Astrocyte (in vitro differentiated cells and primary cell): ENCODE measurements around the gene LEP. TPM values are rescaled to one million over a fixed set of nuclear protein-coding genes. Genes with fewer than 3 reads are reported as not detected.
A peak's percentile ranks its signal among the peaks of the same experiment; 100 is the strongest.

Experiments used
- DNase-seq: peaks from one replicate; pipeline ENCODE4 v3.0.0-alpha.2; 2010; ENCODE audit warnings: low read depth
- FAIRE-seq: peaks from 2 replicates; lab custom pipeline; 2011; peaks lifted over from hg19 to GRCh38; lab: Jason Lieb, UNC
- H2AFZ ChIP-seq: 2 replicates; pipeline ENCODE4 v1.6.0; 2012; ENCODE audit warnings: low read depth, low read length, inconsistent platforms
- H3K27ac ChIP-seq: 2 replicates; pipeline ENCODE4 v1.5.1; 2011; ENCODE audit warnings: low read depth, low read length, inconsistent platforms
- H3K27me3 ChIP-seq: 2 replicates; pipeline ENCODE4 v1.6.0; 2011; ENCODE audit warnings: low read length, inconsistent platforms; ENCODE audit not compliant: insufficient read depth
- H3K36me3 ChIP-seq: 2 replicates; pipeline ENCODE4 v1.5.1; 2011; ENCODE audit warnings: low read length, inconsistent platforms; ENCODE audit not compliant: insufficient read depth
- H3K4me1 ChIP-seq: 2 replicates; pipeline ENCODE4 v1.5.1; 2011; ENCODE audit warnings: low read length, inconsistent platforms; ENCODE audit not compliant: insufficient read depth
- H3K4me2 ChIP-seq: 2 replicates; pipeline ENCODE4 v1.6.0; 2012; ENCODE audit warnings: low read length, inconsistent platforms
- H3K4me3 ChIP-seq: 2 replicates; pipeline ENCODE4 v1.5.1; 2011; ENCODE audit warnings: low read depth, mild to moderate bottlenecking, low read length, inconsistent platforms; ENCODE audit not compliant: insufficient read depth
- H3K79me2 ChIP-seq: 2 replicates; pipeline ENCODE4 v1.6.0; 2012; ENCODE audit warnings: mild to moderate bottlenecking, low read length, inconsistent platforms; ENCODE audit not compliant: insufficient read depth
- H3K9ac ChIP-seq: 2 replicates; pipeline ENCODE4 v1.6.0; 2012; ENCODE audit warnings: mild to moderate bottlenecking, low read length, inconsistent platforms
- H3K9me3 ChIP-seq: 2 replicates; pipeline ENCODE4 v1.5.1; 2012; ENCODE audit warnings: low read depth, mild to moderate bottlenecking, low read length, inconsistent platforms; ENCODE audit not compliant: insufficient read depth
- H4K20me1 ChIP-seq: 2 replicates; pipeline ENCODE4 v1.6.0; 2012; ENCODE audit warnings: low read length, inconsistent platforms; ENCODE audit not compliant: insufficient read depth
- H3K27ac Mint-ChIP-seq: one replicate; pipeline ENCODE4 v1.8.0; 2021; ENCODE audit warnings: mild to moderate bottlenecking, mixed read lengths; ENCODE audit not compliant: unreplicated experiment
- H3K27me3 Mint-ChIP-seq: one replicate; pipeline ENCODE4 v1.8.0; 2021; ENCODE audit warnings: low read depth, mixed read lengths; ENCODE audit not compliant: unreplicated experiment
- H3K36me3 Mint-ChIP-seq: one replicate; pipeline ENCODE4 v1.8.0; 2021; ENCODE audit warnings: low read depth, mixed read lengths; ENCODE audit not compliant: unreplicated experiment
- H3K4me1 Mint-ChIP-seq: one replicate; pipeline ENCODE4 v1.8.0; 2021; ENCODE audit warnings: low read depth, mixed read lengths; ENCODE audit not compliant: unreplicated experiment
- H3K4me3 Mint-ChIP-seq: one replicate; pipeline ENCODE4 v1.8.0; 2021; ENCODE audit warnings: mild to moderate bottlenecking, moderate library complexity, mixed read lengths; ENCODE audit not compliant: unreplicated experiment
- H3K9me3 Mint-ChIP-seq: one replicate; pipeline ENCODE4 v1.8.0; 2021; ENCODE audit warnings: mild to moderate bottlenecking, mixed read lengths; ENCODE audit not compliant: unreplicated experiment
- EZH2 ChIP-seq: IDR thresholded peaks from 2 replicates; pipeline ENCODE4 v1.6.1; 2012; ENCODE audit warnings: mild to moderate bottlenecking, low read length, inconsistent platforms; ENCODE audit not compliant: insufficient read depth
- total RNA-seq: library from RNA; stranded (reverse); gene quantifications from 2 replicates; pipeline ENCODE4 v1.2.1, GENCODE V29; 2021
- TF ChIP-seq, protein P1 (sequence below): IDR thresholded peaks from 2 replicates; pipeline ENCODE4 v1.5.1; 2011; ENCODE audit warnings: low read depth, mild to moderate bottlenecking, inconsistent platforms, low read length, moderate library complexity; ENCODE audit not compliant: insufficient read depth

LEP gene
- total RNA-seq, 1 donor from 2014 or later: not detected

DNA sequence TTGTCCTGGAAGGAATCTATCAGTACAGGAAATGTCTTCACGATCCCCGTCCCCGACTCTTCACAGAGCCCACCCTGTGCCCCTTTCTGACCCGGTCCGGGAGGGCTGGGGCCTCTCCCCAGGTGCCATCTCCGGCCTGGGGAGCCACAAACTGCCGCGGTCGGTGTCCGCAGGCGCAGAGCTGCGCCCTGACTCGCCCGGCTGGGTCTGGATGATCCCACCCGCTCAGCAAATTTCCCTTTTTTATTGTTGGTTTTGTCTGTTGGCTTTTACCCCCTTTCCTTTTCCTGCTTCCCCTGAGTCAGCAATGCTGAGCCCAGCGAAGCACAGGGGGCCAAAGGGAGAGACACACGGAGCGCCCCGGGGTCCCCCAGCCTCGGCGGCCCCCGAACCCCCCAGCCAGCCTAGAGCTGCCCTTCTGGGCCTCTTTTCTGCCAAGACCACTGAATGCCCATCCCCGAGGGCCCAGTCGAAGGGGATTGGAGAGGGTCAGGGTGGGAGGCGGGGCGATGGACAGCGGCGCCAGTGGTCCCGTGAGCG is 30.9 kb downstream of the LEP start:
- no peaks in the 10 kb centered on the region for H3K79me2 ChIP-seq
- H4K20me1 ChIP-seq: no peaks in the 10 kb centered on the region
- TF ChIP-seq EZH2: no peak
- TF ChIP-seq, protein P1, sequence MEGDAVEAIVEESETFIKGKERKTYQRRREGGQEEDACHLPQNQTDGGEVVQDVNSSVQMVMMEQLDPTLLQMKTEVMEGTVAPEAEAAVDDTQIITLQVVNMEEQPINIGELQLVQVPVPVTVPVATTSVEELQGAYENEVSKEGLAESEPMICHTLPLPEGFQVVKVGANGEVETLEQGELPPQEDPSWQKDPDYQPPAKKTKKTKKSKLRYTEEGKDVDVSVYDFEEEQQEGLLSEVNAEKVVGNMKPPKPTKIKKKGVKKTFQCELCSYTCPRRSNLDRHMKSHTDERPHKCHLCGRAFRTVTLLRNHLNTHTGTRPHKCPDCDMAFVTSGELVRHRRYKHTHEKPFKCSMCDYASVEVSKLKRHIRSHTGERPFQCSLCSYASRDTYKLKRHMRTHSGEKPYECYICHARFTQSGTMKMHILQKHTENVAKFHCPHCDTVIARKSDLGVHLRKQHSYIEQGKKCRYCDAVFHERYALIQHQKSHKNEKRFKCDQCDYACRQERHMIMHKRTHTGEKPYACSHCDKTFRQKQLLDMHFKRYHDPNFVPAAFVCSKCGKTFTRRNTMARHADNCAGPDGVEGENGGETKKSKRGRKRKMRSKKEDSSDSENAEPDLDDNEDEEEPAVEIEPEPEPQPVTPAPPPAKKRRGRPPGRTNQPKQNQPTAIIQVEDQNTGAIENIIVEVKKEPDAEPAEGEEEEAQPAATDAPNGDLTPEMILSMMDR: no peak
- H3K4me3 Mint-ChIP-seq: no peak overlapping the region
- peaks cover 2% of the 10 kb centered on the region for H3K36me3 Mint-ChIP-seq
- no peaks in the 10 kb centered on the region for H3K36me3 ChIP-seq
- H2AFZ ChIP-seq: peak overlapping the region; percentile 47
- H3K27ac ChIP-seq: no peak overlapping the region
- peaks cover 8% of the 10 kb centered on the region for H3K4me1 ChIP-seq
- DNase-seq (no peak), FAIRE-seq (no peak)
- no peak overlapping the region for H3K9ac ChIP-seq
- H3K9me3 ChIP-seq: no peaks in the 10 kb centered on the region
- H3K27ac Mint-ChIP-seq: no peak overlapping the region
- H3K27me3 ChIP-seq: peaks cover 45% of the 10 kb centered on the region
- no peak overlapping the region for H3K4me3 ChIP-seq
- peaks cover 28% of the 10 kb centered on the region for H3K27me3 Mint-ChIP-seq
- H3K9me3 Mint-ChIP-seq: peaks cover 3% of the 10 kb centered on the region
- H3K4me1 Mint-ChIP-seq: peaks cover 4% of the 10 kb centered on the region
- H3K4me2 ChIP-seq: peak overlapping the region; percentile 79

DNA sequence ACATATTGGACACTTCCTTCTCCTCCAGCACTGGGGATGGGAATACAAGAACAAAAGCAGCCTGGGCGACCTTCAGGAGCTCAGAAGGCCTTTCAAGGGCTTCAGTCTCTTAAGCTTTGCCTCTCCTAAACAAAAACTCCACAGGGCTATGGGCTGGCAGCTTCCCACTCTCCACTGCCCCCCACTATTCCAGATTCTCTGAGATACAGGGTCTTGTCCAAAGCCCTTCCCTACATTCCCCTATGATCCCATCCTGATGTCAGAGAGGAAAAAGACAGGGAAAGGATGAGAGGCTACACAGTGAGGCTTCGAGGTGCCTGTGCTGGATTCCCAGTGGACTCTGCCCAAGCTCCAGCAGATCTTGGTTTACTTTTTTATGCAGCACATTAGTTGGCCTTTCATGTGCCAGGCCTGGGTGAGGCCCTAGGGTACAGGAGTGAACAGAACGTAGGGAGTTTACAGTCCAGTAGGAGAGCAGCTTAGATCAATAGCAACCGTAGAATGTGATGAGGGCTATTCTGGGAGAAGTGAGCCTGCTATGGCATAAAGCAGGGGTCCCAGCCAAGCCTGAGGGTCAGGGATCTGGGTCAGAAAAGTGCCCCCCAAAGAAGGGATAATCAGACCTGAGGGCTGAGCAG is 33.3 kb downstream of the LEP start:
- H3K4me3 Mint-ChIP-seq: no peak overlapping the region
- no peak overlapping the region for H3K27ac Mint-ChIP-seq
- peaks cover 5% of the 10 kb centered on the region for H3K9me3 Mint-ChIP-seq
- Histone ChIP-seq H3K79me2 (no peaks in the 10 kb centered on the region), H3K27ac (no peak overlapping the region), H3K27me3 (peaks cover 33% of the 10 kb centered on the region), H3K4me3 (no peak overlapping the region), H3K9me3 (peaks cover 2% of the 10 kb centered on the region), H3K9ac (no peak overlapping the region), H3K36me3 (no peaks in the 10 kb centered on the region), H2AFZ (no peak overlapping the region), H3K4me2 (no peak overlapping the region), H3K4me1 (no peaks in the 10 kb centered on the region), H4K20me1 (no peaks in the 10 kb centered on the region)
- DNase-seq: no peak
- no peak for FAIRE-seq
- no peaks in the 10 kb centered on the region for H3K4me1 Mint-ChIP-seq
- H3K27me3 Mint-ChIP-seq: peaks cover 20% of the 10 kb centered on the region
- peaks cover 2% of the 10 kb centered on the region for H3K36me3 Mint-ChIP-seq
- TF ChIP-seq EZH2: no peak
- TF ChIP-seq, protein P1: no peak
